K562 (cell line): ENCODE results near the gene SLC44A1.

Source experiments
- CREM ChIP-seq: IDR thresholded peaks from 2 replicates; pipeline ENCODE4 v1.6.1; 2014; ENCODE audit warnings: antibody characterized with exemption, low read depth
- JUND ChIP-seq, 2 experiments: IDR thresholded peaks; 2 replicates in 1 of 2; 3 replicates in 1 of 2; pipeline ENCODE4 v1.6.1; 2011; ENCODE audit warnings: borderline replicate concordance in 2 of 2, low read depth in 2 of 2, low read length in 2 of 2, improper control_type of control experiment in 1 of 2, missing biosample characterization in 1 of 2, missing genetic modification characterization in 1 of 2, missing genetic modification reagents in 1 of 2
- PHB2 ChIP-seq: fragments of 450-650 bp; IDR thresholded peaks from 2 replicates; pipeline ENCODE4 v1.6.1; 2017; ENCODE audit warnings: low read depth
- RNF2 ChIP-seq: sonication (generic); IDR thresholded peaks from 2 replicates; pipeline ENCODE4 v1.6.1; 2016
- ZNF644 ChIP-seq: fragments of 200-800 bp; sonication (Bioruptor generic); IDR thresholded peaks from 2 replicates; pipeline ENCODE4 v1.6.1; 2016; ENCODE audit warnings: low read depth, missing genetic modification characterization, missing compliant biosample characterization
- TF ChIP-seq, protein P1 (sequence below): fragments of 200-800 bp; sonication (Bioruptor generic); IDR thresholded peaks from 2 replicates; pipeline ENCODE4 v1.6.1; 2016; ENCODE audit warnings: missing genetic modification characterization, missing compliant biosample characterization

DNA sequence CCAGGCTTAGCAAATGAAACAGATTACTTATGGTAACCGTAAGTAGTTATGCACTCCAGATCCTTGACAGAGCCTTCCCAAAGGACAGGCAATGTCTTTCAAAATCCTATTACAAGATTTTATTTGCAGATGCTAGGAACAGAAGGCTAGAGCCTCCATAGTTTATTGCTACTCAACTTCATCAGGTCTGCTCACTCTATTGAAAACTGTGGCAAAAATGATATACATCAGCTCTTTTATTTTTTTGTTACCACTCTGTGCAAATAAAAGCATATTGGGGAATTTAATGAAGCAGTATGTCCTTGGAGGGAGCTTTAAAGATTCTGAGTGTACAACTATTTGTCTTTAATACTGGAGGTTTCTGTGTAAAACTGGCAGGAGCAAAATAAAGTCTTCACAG, 46.5 kb downstream of the SLC44A1 start:
- TF ChIP-seq PHB2, result no peak
- TF ChIP-seq CREM, result no peak
- no peak for TF ChIP-seq RNF2
- TF ChIP-seq, protein P1, sequence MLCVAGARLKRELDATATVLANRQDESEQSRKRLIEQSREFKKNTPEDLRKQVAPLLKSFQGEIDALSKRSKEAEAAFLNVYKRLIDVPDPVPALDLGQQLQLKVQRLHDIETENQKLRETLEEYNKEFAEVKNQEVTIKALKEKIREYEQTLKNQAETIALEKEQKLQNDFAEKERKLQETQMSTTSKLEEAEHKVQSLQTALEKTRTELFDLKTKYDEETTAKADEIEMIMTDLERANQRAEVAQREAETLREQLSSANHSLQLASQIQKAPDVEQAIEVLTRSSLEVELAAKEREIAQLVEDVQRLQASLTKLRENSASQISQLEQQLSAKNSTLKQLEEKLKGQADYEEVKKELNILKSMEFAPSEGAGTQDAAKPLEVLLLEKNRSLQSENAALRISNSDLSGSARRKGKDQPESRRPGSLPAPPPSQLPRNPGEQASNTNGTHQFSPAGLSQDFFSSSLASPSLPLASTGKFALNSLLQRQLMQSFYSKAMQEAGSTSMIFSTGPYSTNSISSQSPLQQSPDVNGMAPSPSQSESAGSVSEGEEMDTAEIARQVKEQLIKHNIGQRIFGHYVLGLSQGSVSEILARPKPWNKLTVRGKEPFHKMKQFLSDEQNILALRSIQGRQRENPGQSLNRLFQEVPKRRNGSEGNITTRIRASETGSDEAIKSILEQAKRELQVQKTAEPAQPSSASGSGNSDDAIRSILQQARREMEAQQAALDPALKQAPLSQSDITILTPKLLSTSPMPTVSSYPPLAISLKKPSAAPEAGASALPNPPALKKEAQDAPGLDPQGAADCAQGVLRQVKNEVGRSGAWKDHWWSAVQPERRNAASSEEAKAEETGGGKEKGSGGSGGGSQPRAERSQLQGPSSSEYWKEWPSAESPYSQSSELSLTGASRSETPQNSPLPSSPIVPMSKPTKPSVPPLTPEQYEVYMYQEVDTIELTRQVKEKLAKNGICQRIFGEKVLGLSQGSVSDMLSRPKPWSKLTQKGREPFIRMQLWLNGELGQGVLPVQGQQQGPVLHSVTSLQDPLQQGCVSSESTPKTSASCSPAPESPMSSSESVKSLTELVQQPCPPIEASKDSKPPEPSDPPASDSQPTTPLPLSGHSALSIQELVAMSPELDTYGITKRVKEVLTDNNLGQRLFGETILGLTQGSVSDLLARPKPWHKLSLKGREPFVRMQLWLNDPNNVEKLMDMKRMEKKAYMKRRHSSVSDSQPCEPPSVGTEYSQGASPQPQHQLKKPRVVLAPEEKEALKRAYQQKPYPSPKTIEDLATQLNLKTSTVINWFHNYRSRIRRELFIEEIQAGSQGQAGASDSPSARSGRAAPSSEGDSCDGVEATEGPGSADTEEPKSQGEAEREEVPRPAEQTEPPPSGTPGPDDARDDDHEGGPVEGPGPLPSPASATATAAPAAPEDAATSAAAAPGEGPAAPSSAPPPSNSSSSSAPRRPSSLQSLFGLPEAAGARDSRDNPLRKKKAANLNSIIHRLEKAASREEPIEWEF (CRISPR knock-in tag), result no peak
- TF ChIP-seq JUND (IDR thresholded peaks at IDR 0.05; ENCODE audit: borderline replicate concordance, low read depth, low read length), result no peak
- no peak for TF ChIP-seq JUND (tag; IDR thresholded peaks at IDR 0.05; ENCODE audit: borderline replicate concordance, low read depth, low read length)
- TF ChIP-seq ZNF644 (tag), result no peak
